KMS-11 (cell line): ENCODE measurements around the gene RPTOR.

Experiments
- H2AFZ ChIP-seq: fragments of 200-600 bp; sonication (generic); 2 replicates; pipeline ENCODE4 v1.6.1; 2016; ENCODE audit warnings: antibody characterized with exemption, mixed run types, low read depth
- H3K27ac ChIP-seq: fragments of 200-600 bp; sonication (generic); 2 replicates; pipeline ENCODE4 v1.6.1; 2016; ENCODE audit warnings: mild to moderate bottlenecking, mixed run types
- H3K27me3 ChIP-seq: fragments of 200-600 bp; sonication (generic); 2 replicates; pipeline ENCODE4 v1.6.1; 2017; ENCODE audit warnings: mild to moderate bottlenecking, low read depth, mixed run types, moderate library complexity; ENCODE audit not compliant: insufficient read depth
- H3K36me3 ChIP-seq: fragments of 200-600 bp; sonication (generic); 2 replicates; pipeline ENCODE4 v1.6.1; 2017; ENCODE audit warnings: mild to moderate bottlenecking, mixed run types; ENCODE audit not compliant: insufficient read depth
- H3K4me1 ChIP-seq: fragments of 200-600 bp; sonication (generic); 2 replicates; pipeline ENCODE4 v1.6.1; 2016; ENCODE audit warnings: mild to moderate bottlenecking, low read depth, mixed run types; ENCODE audit not compliant: poor library complexity, severe bottlenecking
- H3K4me2 ChIP-seq: fragments of 200-600 bp; sonication (generic); 2 replicates; pipeline ENCODE4 v1.7.0; 2016; ENCODE audit warnings: mild to moderate bottlenecking, mixed run types
- H3K4me3 ChIP-seq: fragments of 200-600 bp; sonication (generic); IDR thresholded peaks from 2 replicates; pipeline ENCODE4 v1.6.1; 2017; ENCODE audit warnings: low read depth, low read length, mixed read lengths; ENCODE audit not compliant: insufficient read depth
- H3K79me2 ChIP-seq: fragments of 200-600 bp; sonication (generic); 2 replicates; pipeline ENCODE4 v1.6.1; 2016; ENCODE audit warnings: low read depth, mixed run types; ENCODE audit not compliant: insufficient read depth
- H3K9ac ChIP-seq: fragments of 200-600 bp; sonication (generic); 2 replicates; pipeline ENCODE4 v1.6.1; 2016; ENCODE audit warnings: mild to moderate bottlenecking, mixed run types
- H4K20me1 ChIP-seq: fragments of 200-600 bp; sonication (generic); 2 replicates; pipeline ENCODE4 v1.6.1; 2016; ENCODE audit warnings: mild to moderate bottlenecking, mixed run types; ENCODE audit not compliant: insufficient read depth
- TF ChIP-seq, protein P1 (sequence below): fragments of 200-600 bp; sonication (generic); conservative IDR thresholded peaks from 2 replicates; pipeline ENCODE4 v1.6.1; 2017; ENCODE audit warnings: low read depth, mild to moderate bottlenecking, antibody characterized with exemption, low read length, moderate library complexity, mixed read lengths

The RPTOR gene

GRCh38 chr17:80825471-80826345 lies 281.1 kb downstream of the RPTOR start:
- no peak overlapping the region for H3K4me3 ChIP-seq
- H4K20me1 ChIP-seq = no peaks in the 10 kb centered on the region
- H2AFZ ChIP-seq = no peak overlapping the region
- no peak overlapping the region for H3K4me2 ChIP-seq
- H3K79me2 ChIP-seq = no peaks in the 10 kb centered on the region
- H3K27ac ChIP-seq = no peak overlapping the region
- TF ChIP-seq, protein P1, sequence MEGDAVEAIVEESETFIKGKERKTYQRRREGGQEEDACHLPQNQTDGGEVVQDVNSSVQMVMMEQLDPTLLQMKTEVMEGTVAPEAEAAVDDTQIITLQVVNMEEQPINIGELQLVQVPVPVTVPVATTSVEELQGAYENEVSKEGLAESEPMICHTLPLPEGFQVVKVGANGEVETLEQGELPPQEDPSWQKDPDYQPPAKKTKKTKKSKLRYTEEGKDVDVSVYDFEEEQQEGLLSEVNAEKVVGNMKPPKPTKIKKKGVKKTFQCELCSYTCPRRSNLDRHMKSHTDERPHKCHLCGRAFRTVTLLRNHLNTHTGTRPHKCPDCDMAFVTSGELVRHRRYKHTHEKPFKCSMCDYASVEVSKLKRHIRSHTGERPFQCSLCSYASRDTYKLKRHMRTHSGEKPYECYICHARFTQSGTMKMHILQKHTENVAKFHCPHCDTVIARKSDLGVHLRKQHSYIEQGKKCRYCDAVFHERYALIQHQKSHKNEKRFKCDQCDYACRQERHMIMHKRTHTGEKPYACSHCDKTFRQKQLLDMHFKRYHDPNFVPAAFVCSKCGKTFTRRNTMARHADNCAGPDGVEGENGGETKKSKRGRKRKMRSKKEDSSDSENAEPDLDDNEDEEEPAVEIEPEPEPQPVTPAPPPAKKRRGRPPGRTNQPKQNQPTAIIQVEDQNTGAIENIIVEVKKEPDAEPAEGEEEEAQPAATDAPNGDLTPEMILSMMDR = no peak
- H3K27me3 ChIP-seq = no peaks in the 10 kb centered on the region
- no peak overlapping the region for H3K9ac ChIP-seq
- H3K4me1 ChIP-seq = peaks cover 23% of the 10 kb centered on the region
- 0 out of 2 replicates have a peak, but pooled peaks cover 3% of the 10 kb centered on the region for H3K36me3 ChIP-seq

GRCh38 chr17:80826346-80826954 lies 281.8 kb downstream of the RPTOR start:
- no peak overlapping the region for H3K4me3 ChIP-seq
- H3K4me2 ChIP-seq = no peak overlapping the region
- no peaks in the 10 kb centered on the region for H3K27me3 ChIP-seq
- H3K36me3 ChIP-seq = 0 out of 2 replicates have a peak, but pooled peaks cover 3% of the 10 kb centered on the region
- TF ChIP-seq, protein P1 = no peak
- peaks cover 24% of the 10 kb centered on the region for H3K4me1 ChIP-seq
- no peak overlapping the region for H3K9ac ChIP-seq
- H3K27ac ChIP-seq = no peak overlapping the region
- H4K20me1 ChIP-seq = no peaks in the 10 kb centered on the region
- no peaks in the 10 kb centered on the region for H3K79me2 ChIP-seq
- no peak overlapping the region for H2AFZ ChIP-seq

DNA sequence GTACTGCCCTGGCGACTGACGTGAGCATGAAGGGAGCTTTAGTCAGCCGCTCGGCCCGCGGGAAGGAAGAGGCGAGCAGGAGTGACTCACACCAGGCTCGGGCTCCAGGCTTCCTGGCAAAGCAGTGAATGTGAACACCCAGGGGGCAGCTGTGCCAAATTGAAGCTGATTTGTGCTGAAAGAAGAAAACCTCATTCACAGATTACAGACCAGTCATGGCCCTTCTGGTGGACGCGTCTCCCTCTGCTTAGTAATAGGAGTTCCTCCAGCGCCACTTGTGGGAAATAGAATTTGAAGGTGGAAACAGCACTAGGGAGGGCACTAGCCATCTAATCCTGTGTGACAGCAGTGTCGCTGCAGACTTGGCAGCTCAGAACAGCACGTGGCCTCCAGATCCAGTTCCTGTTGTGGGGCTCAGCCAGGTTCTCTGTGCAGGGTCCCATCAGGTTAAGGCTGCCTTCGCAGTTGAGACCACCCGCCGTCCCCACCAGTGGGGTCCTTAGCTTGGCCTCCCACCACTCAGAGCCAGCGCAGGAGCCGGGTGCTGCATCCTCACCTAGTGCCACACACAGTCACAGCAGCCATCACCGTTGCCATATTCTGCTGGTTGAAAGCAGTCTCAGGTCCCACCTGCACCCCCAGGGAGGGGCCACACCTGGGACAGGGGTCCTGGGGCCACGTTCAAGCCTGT lies 282.5 kb downstream of the RPTOR start:
- no peak overlapping the region for H3K4me3 ChIP-seq
- H3K27ac ChIP-seq = no peak overlapping the region
- no peak overlapping the region for H3K9ac ChIP-seq
- no peaks in the 10 kb centered on the region for H3K27me3 ChIP-seq
- H3K4me2 ChIP-seq = no peak overlapping the region
- peaks cover 30% of the 10 kb centered on the region for H3K4me1 ChIP-seq
- H4K20me1 ChIP-seq = no peaks in the 10 kb centered on the region
- no peak overlapping the region for H2AFZ ChIP-seq
- TF ChIP-seq, protein P1 = no peak
- no peaks in the 10 kb centered on the region for H3K79me2 ChIP-seq
- 0 out of 2 replicates have a peak, but pooled peaks cover 3% of the 10 kb centered on the region for H3K36me3 ChIP-seq

- Histone ChIP-seq H3K27ac (no peak overlapping the region), H3K4me1 (peaks cover 28% of the 10 kb centered on the region), H3K36me3 (0 out of 2 replicates have a peak, but pooled peaks cover 3% of the 10 kb centered on the region), H3K27me3 (no peaks in the 10 kb centered on the region), H3K79me2 (no peaks in the 10 kb centered on the region), H4K20me1 (no peaks in the 10 kb centered on the region), H3K4me3 (no peak overlapping the region), H3K9ac (no peak overlapping the region), H3K4me2 (no peak overlapping the region), H2AFZ (no peak overlapping the region)
- TF ChIP-seq, protein P1 = no peak
Observed at GRCh38 chr17:80827646-80828643, 283.3 kb downstream of the RPTOR start.
